ENCODE measurements around the gene OSBPL3.
"Not testable (repeated sequence)": the region's sequence is repeated elsewhere in the genome, so short reads cannot be mapped to it uniquely, and the experiment has no call there.

Gene OSBPL3

GRCh38 chr7:24907311-24907886 lies 72.6 kb downstream of the OSBPL3 start:
- no peak for TF ChIP-seq KLF16 (tag by site-specific recombination; IDR thresholded peaks at IDR 0.05)
- TF ChIP-seq PRDM1 (tag by site-specific recombination; IDR thresholded peaks at IDR 0.05), result peak; percentile 80
- TF ChIP-seq ZNF157 (tag by site-specific recombination; IDR thresholded peaks at IDR 0.05), result no peak
- no peak for TF ChIP-seq PRDM4 (tag by site-specific recombination; IDR thresholded peaks at IDR 0.05)
- no peak for TF ChIP-seq ZFP3 (tag by site-specific recombination; IDR thresholded peaks at IDR 0.05; ENCODE audit: low read depth)
- TF ChIP-seq MZF1 (tag by site-specific recombination; IDR thresholded peaks at IDR 0.05; ENCODE audit: borderline replicate concordance), result no peak
- no peak for TF ChIP-seq ZNF311 (tag by site-specific recombination; IDR thresholded peaks at IDR 0.05; ENCODE audit: borderline replicate concordance)
- Histone ChIP-seq H3K4me1 (ENCODE audit: control insufficient read depth, insufficient read depth, low read length) (peaks cover 14% of the 10 kb centered on the region), H3K27ac (ENCODE audit: extremely low read depth, low read depth, low read length) (no peak overlapping the region), H3K9me3 (ENCODE audit: control insufficient read depth, insufficient read depth, low read depth, low read length) (no peaks in the 10 kb centered on the region), H3K36me3 (ENCODE audit: control insufficient read depth in 2 of 2, insufficient read depth in 1 of 2, low read length in 2 of 2) (no peaks in the 10 kb centered on the region), H3K4me3 (ENCODE audit: low read depth, low read length) (no peak overlapping the region)
- ChIA-PET POLR2A (no interaction called here), CTCF (interaction anchor here (0.6 to 0.8 kb wide), 2 partner anchors 17 to 191 kb away, joined by 3 read pairs; no protein-coding TSS in a partner anchor)

GRCh38 chr7:24905996-24906770 lies 73.8 kb downstream of the OSBPL3 start:
- Histone ChIP-seq H3K4me1 (ENCODE audit: control insufficient read depth, insufficient read depth, low read length) (peaks cover 8% of the 10 kb centered on the region; the same call in 1 of the 2 replicates), H3K27ac (ENCODE audit: extremely low read depth, low read depth, low read length) (no peak overlapping the region), H3K9me3 (ENCODE audit: control insufficient read depth, insufficient read depth, low read depth, low read length) (no peaks in the 10 kb centered on the region), H3K4me3 (ENCODE audit: low read depth, low read length) (no peak overlapping the region), H3K36me3 (ENCODE audit: control insufficient read depth in 2 of 2, insufficient read depth in 1 of 2, low read length in 2 of 2) (no peaks in the 10 kb centered on the region)
- TF ChIP-seq INSM2 (tag by site-specific recombination; IDR thresholded peaks at IDR 0.05) (no peak), ZIC2 (tag by site-specific recombination; IDR thresholded peaks at IDR 0.05) (peak; percentile 62)
- ChIA-PET POLR2A (no interaction called here), CTCF (interaction anchor here (0.6 to 1.4 kb wide), 7 partner anchors 19 to 1277 kb away, joined by 3 to 7 read pairs (median 3); no protein-coding TSS in a partner anchor)

- POLR2A ChIA-PET, CTCF ChIA-PET: not testable (repeated sequence)
Observed at GRCh38 chr7:24903992-24904391, 76.0 kb downstream of the OSBPL3 start.

GRCh38 chr7:24903559-24903958 lies 76.4 kb downstream of the OSBPL3 start:
- ChIA-PET POLR2A (no interaction called here), CTCF (no interaction called here)
- H3K4me3 ChIP-seq (ENCODE audit: low read depth, low read length), result no peak overlapping the region
- H3K36me3 ChIP-seq (ENCODE audit: control insufficient read depth in 2 of 2, insufficient read depth in 1 of 2, low read length in 2 of 2), result no peaks in the 10 kb centered on the region
- H3K9me3 ChIP-seq (ENCODE audit: control insufficient read depth, insufficient read depth, low read depth, low read length), result no peaks in the 10 kb centered on the region
- H3K4me1 ChIP-seq (ENCODE audit: control insufficient read depth, insufficient read depth, low read length), result no peaks in the 10 kb centered on the region
- no peak overlapping the region for H3K27ac ChIP-seq (ENCODE audit: extremely low read depth, low read depth, low read length)
- TF ChIP-seq ZNF610 (tag by site-specific recombination; IDR thresholded peaks at IDR 0.05; ENCODE audit: borderline replicate concordance), result no peak
- no peak for TF ChIP-seq YY1 (tag by site-specific recombination; IDR thresholded peaks at IDR 0.05)
- no peak for TF ChIP-seq HIC1 (tag by site-specific recombination; IDR thresholded peaks at IDR 0.05)
- no peak for TF ChIP-seq ZNF121 (tag by site-specific recombination; IDR thresholded peaks at IDR 0.05)
- no peak for TF ChIP-seq ZNF311 (tag by site-specific recombination; IDR thresholded peaks at IDR 0.05; ENCODE audit: borderline replicate concordance)
- TF ChIP-seq ZSCAN5A (tag by site-specific recombination; IDR thresholded peaks at IDR 0.05), result no peak
- no peak for TF ChIP-seq KLF8 (tag by site-specific recombination; IDR thresholded peaks at IDR 0.05)
- no peak for TF ChIP-seq RBAK (tag by site-specific recombination; IDR thresholded peaks at IDR 0.05)

More at GRCh38 chr7:24903992-24904391, 76.0 kb downstream of the OSBPL3 start:
- H3K4me3 ChIP-seq (ENCODE audit: low read depth, low read length); H3K27ac ChIP-seq (ENCODE audit: extremely low read depth, low read depth, low read length); H3K36me3 ChIP-seq (ENCODE audit: control insufficient read depth in 2 of 2, insufficient read depth in 1 of 2, low read length in 2 of 2); H3K4me1 ChIP-seq (ENCODE audit: control insufficient read depth, insufficient read depth, low read length); H3K9me3 ChIP-seq (ENCODE audit: control insufficient read depth, insufficient read depth, low read depth, low read length): not testable (repeated sequence)

All from HEK293 (cell line).